GM12864 (cell line): Measurements from ENCODE around the gene MYH13.

Source experiments
- DNase-seq: peaks from one replicate; pipeline ENCODE4 v3.0.0-alpha.2; 2011; ENCODE audit warnings: low read depth
- H3K4me3 ChIP-seq: 2 replicates; pipeline ENCODE4 v1.5.1; 2011; ENCODE audit warnings: mild to moderate bottlenecking, low read depth, low read length, control low read depth
- TF ChIP-seq, protein P1 (sequence below): IDR thresholded peaks from 2 replicates; pipeline ENCODE4 v1.5.1; 2011; ENCODE audit warnings: low read depth, mild to moderate bottlenecking, moderate library complexity, low read length, control low read depth, inconsistent platforms; ENCODE audit errors: missing control alignments

MYH13 gene

DNA sequence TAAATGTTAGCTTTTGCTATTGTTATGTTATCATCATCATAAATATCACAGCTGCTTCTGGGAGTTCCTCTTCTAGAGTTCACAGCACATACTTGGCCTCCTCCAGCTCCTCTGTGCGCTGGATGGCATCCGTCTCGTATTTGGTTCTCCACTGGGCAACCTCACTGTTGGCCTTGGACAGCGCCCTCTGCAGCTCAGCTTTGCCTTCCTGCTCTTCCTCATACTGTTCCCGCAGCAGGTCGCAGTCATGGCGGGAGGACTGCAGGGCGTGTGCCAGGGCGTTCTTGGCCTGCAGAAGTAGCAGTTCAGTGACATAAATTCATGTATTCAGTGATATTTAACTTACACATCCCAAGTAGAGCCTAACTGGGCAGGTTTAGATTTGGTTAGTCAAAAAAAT is 25.5 kb upstream of the MYH13 start:
- no peak overlapping the region for H3K4me3 ChIP-seq
- DNase-seq, result no peak
- TF ChIP-seq, protein P1, sequence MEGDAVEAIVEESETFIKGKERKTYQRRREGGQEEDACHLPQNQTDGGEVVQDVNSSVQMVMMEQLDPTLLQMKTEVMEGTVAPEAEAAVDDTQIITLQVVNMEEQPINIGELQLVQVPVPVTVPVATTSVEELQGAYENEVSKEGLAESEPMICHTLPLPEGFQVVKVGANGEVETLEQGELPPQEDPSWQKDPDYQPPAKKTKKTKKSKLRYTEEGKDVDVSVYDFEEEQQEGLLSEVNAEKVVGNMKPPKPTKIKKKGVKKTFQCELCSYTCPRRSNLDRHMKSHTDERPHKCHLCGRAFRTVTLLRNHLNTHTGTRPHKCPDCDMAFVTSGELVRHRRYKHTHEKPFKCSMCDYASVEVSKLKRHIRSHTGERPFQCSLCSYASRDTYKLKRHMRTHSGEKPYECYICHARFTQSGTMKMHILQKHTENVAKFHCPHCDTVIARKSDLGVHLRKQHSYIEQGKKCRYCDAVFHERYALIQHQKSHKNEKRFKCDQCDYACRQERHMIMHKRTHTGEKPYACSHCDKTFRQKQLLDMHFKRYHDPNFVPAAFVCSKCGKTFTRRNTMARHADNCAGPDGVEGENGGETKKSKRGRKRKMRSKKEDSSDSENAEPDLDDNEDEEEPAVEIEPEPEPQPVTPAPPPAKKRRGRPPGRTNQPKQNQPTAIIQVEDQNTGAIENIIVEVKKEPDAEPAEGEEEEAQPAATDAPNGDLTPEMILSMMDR, result no peak

DNA sequence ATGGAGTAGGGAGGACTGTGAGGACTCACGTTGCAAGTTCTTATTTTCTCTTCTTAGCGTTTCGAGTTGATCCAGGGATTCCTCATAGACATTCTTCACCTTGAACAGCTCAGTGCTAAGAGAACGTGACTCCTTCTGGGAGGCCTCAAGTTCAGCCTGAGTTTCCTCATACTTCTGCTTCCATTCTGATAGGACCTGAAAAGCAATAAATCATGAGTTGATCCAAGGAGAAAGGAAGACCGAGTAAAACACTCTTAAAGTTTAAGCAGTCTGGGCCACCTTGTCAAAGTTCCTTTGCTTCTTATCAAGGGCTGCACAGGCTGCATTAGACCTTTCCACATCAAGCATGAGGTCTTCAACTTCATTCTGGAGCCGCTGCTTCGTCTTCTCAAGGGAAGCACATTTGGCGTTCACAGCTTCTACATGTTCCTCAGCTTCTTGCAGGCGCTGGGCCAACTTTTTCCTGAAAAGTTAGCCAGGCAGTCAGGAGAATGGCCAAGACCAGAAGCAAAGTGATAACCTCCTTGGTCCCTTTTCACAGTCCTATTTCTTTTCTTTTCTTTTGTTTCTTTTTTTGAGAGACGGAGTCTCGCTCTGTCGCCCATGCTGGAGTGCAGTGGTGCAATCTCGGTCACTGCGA is 23.8 kb upstream of the MYH13 start:
- DNase-seq, result no peak
- no peak overlapping the region for H3K4me3 ChIP-seq
- TF ChIP-seq, protein P1, result no peak

DNA sequence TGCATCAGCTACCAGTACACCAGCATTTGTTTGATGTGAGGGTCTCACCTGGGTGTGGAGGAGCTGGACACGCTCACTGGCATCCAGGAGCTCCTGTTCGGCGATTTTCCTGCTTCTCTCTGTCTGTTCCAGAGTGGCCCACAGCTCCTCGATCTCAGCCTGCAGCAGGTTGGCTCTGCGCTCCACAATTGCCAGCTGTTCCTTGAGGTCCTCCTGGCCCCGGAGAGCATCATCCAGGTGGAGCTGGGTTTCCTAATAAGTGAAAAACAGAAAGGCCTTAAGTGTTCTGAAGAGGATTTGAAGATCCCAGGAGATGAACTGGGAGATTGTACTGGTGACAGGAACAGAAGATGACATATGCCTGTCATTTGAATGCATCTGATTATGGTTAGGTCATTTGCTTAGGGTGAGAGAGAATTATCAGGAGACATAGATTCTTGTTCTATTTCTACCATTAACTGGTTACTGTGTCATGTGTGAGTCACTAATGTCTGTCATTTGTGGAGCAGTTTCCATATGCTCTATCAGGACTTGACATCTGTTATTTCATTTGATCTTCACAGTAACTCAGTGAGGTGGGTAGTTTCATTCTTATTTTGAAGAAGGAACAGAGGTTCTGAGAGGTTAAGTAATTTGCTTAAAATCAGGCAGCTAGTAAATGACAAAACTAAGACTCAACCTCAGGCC is 21.5 kb upstream of the MYH13 start:
- DNase-seq, result no peak
- no peak overlapping the region for H3K4me3 ChIP-seq
- TF ChIP-seq, protein P1, result no peak

DNA sequence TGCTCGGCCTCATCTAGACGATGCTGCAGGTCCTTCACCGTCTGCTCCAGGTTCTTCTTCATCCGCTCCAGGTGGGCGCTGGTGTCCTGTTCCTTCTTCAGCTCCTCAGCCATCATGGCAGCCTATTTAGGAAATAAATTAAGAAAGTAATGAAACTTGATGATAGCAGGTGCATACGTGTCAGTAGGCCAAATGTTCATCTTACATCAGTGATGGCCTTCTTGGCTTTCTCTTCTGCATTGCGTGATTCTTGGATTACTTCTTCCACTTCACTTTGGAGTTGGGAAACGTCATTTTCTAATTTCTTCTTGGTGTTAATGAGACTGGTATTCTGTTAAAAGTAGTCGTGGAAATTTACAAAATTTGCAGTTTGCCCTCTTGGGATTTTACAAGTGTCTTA is 20.1 kb upstream of the MYH13 start:
- TF ChIP-seq, protein P1, result no peak
- no peak for DNase-seq
- no peak overlapping the region for H3K4me3 ChIP-seq

DNA sequence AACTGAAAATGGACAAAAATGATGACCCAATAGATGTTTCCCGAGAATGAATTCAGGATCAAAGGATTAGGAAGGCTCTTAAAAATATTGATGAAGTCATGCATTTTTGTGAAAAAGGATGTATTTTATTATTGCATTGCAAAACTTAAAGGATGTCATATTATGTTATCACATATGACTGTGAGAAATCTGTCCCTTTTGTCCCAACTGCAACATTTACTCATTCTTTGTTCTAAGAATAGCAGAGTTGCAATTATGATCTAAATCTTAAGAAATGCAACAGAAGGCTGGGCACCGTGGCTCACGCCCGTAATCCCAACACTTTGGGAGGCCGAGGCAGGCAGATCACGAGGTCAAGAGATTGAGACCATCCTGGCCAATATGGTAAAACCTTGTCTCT is 13.1 kb upstream of the MYH13 start:
- H3K4me3 ChIP-seq, result no peak overlapping the region
- TF ChIP-seq, protein P1, result no peak
- DNase-seq, result no peak

DNA sequence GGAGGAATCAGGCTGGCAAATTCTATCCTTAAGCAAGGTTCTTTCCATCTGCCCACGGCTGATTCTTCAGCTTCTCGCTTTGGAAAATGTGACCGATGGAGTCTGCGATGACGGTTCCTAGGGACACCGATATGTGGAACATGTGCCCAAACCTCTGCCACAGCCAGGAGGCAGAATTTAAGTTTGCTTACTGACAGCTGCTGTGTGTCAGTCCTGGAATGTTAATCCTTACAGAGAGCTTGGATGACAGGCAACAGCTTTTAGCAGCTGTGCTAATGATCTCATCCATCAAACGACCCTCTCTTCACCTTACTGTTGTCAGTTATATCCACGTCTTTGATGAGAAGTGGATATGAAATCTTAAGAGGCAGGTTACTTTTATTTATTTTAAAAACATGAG is 11.4 kb upstream of the MYH13 start:
- TF ChIP-seq, protein P1, result no peak
- H3K4me3 ChIP-seq, result no peak overlapping the region
- no peak for DNase-seq
